Measurements from ENCODE around the gene GRHPR. TPM values are rescaled to one million over a fixed set of nuclear protein-coding genes. Genes with fewer than 3 reads are reported as not detected.

Gene GRHPR
- total and polyA plus RNA-seq, 2 experiments from 2014 or later = 252 to 376 TPM

DNA sequence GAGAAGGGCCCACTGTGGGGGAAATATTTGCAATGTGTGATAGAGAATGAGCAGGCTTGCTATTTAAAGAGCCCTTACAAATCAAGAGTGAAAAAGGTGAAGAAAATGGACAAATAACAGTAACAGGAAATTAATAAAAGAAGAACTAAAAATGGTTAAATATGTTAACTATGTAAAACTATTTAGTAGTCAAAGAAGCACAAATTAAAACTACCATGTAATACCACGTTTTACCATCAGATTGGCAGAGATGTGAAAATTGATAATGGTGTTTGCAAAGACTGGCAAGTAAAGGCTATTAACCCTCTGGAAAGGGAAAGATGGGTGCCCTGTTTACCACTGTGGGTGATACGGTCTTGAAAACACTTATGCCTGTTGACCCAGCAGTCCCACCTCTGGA lies 23.2 kb upstream of the GRHPR start:
- Histone ChIP-seq H3K27ac (no peak overlapping the region), H3K9me3 (ENCODE audit: low read depth) (no peaks in the 10 kb centered on the region), H3K4me3 (no peak overlapping the region), H3K4me1 (ENCODE audit: low read depth) (no peaks in the 10 kb centered on the region), H3K27me3 (no peaks in the 10 kb centered on the region), H3K36me3 (no peaks in the 10 kb centered on the region)
- no peak for DNase-seq (ENCODE audit: low read depth in 1 of 2, low spot score in 1 of 2)
- TF ChIP-seq, protein P1, sequence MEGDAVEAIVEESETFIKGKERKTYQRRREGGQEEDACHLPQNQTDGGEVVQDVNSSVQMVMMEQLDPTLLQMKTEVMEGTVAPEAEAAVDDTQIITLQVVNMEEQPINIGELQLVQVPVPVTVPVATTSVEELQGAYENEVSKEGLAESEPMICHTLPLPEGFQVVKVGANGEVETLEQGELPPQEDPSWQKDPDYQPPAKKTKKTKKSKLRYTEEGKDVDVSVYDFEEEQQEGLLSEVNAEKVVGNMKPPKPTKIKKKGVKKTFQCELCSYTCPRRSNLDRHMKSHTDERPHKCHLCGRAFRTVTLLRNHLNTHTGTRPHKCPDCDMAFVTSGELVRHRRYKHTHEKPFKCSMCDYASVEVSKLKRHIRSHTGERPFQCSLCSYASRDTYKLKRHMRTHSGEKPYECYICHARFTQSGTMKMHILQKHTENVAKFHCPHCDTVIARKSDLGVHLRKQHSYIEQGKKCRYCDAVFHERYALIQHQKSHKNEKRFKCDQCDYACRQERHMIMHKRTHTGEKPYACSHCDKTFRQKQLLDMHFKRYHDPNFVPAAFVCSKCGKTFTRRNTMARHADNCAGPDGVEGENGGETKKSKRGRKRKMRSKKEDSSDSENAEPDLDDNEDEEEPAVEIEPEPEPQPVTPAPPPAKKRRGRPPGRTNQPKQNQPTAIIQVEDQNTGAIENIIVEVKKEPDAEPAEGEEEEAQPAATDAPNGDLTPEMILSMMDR (IDR thresholded peaks at IDR 0.05; ENCODE audit: low read depth, low read length) = no peak

DNA sequence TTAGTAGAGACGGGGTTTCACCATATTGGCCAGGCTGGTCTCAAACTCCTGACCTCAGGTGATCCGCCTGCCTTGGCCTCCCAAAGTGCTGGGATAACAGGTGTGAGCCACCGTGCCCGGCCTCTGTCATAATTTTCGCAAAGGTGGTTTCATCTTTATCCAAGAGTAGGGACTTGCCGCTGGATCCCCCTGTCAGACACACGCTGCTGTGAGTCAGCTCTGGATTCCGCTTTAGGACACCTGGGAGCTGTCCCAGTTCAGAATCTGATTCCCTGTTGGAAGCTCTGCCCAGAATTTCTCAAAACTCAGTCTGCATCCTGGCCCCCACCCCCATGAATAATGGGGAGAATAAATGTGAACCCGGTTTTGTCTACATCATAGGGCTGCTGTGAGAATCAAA lies 17.9 kb upstream of the GRHPR start:
- H3K4me1 ChIP-seq (ENCODE audit: low read depth) = peaks cover 3% of the 10 kb centered on the region
- no peaks in the 10 kb centered on the region for H3K36me3 ChIP-seq
- DNase-seq (ENCODE audit: low read depth in 1 of 2, low spot score in 1 of 2) = no peak
- H3K27me3 ChIP-seq = no peaks in the 10 kb centered on the region
- TF ChIP-seq, protein P1 (IDR thresholded peaks at IDR 0.05; ENCODE audit: low read depth, low read length) = no peak
- H3K4me3 ChIP-seq = no peak overlapping the region
- no peak overlapping the region for H3K27ac ChIP-seq
- no peaks in the 10 kb centered on the region for H3K9me3 ChIP-seq (ENCODE audit: low read depth)

DNA sequence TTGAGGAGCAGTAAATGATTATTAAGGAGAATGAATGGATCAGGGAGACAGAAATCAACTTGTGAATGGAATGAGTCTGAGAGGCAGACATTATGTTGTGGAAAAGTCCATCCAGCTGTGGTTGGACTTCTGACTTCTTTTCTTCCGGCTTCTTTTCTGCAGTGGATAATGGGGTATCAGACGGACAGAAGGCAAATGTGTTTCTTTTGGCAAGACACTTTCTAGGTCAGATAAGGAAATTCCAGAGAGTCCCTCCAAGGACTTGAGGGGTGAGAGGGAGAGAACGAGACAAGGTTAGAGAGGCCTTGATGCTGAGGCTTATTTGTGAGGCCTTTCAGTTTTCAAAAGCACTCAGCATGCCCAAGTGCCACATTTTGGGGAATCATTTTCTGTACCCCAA lies 17.1 kb upstream of the GRHPR start:
- TF ChIP-seq, protein P1 (IDR thresholded peaks at IDR 0.05; ENCODE audit: low read depth, low read length) = no peak
- peak in 1 of 2 donors; percentile 74 for DNase-seq (ENCODE audit: low read depth in 1 of 2, low spot score in 1 of 2)

DNA sequence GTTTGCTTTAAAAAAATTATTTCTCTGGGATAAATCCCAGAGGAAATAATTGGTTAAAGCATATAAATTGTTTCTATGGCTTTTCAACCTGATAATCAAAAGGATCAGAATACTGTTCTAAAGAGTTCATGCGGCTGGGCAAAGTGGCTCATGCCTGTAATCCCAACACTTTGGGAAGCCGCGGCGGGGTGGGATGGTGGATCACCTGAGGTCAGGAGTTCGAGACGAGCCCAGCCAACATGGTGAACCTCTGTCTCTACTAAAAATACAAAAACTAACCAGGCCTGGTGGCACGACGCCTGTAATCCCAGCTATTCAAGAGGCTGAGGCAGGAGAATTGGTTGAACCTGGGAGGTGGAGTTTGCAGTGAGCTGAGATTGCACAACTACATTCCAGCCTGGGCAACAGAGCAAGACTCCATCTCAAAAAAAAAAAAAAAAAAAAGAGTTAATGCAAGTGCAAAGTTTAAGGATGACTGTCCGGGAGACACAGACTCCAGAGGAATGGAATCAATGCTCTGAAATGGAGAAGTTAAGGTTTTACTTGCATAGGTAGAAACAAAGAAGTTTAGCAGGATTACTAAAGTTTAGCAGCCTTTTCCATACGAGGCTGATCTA lies 16.6 kb upstream of the GRHPR start:
- no peaks in the 10 kb centered on the region for H3K9me3 ChIP-seq (ENCODE audit: low read depth)

More for the DNA sequence above, 17.1 kb upstream of the GRHPR start:
- Histone ChIP-seq H3K27ac (peak overlapping the region; percentile 28), H3K9me3 (ENCODE audit: low read depth) (no peaks in the 10 kb centered on the region), H3K4me1 (ENCODE audit: low read depth) (peaks cover 3% of the 10 kb centered on the region), H3K27me3 (no peaks in the 10 kb centered on the region), H3K36me3 (no peaks in the 10 kb centered on the region), H3K4me3 (no peak overlapping the region)

DNA sequence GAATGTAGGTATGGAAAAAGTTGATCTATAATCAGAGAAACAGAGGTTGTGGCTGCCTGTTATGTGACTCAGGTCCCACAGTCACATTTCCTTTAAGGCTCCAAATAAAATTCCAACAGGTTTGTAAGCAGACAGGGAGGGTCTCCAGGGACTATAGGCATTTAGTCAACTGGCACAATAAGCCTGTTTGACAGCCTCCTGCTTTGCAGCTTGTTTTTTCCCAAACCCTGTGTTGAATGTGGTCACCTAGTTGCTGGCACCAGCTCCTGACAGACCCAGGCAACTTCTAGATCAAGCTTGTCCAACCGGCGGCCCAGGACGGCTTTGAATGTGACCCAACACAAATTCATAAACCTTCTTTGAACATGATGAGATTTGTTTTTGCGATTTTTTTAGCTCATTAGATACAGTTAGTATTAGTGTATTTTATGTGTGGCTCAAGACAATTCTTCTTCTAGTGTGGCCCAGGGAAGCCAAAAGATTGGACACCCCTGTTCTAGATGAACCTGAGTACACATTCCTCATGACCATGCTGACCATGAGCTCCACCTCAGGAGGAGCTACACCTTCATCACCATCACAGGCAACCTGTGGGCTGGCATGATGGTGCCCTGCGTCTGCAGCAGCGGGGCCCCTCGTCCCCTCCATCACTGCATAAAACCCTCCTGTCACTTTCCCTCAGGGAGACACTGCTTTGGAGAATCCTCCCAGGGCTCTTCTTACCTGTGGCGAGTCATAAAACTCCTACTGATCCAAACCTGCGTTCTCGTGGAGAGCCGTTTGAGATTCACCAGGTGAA lies 15.7 kb upstream of the GRHPR start:
- TF ChIP-seq, protein P1 (IDR thresholded peaks at IDR 0.05; ENCODE audit: low read depth, low read length) = no peak
- no peak for DNase-seq (ENCODE audit: low read depth in 1 of 2, low spot score in 1 of 2)
- Histone ChIP-seq H3K9me3 (ENCODE audit: low read depth) (no peaks in the 10 kb centered on the region), H3K36me3 (no peaks in the 10 kb centered on the region), H3K4me1 (ENCODE audit: low read depth) (peaks cover 3% of the 10 kb centered on the region), H3K27ac (no peak overlapping the region), H3K27me3 (no peaks in the 10 kb centered on the region), H3K4me3 (no peak overlapping the region)

More for the DNA sequence above, 16.6 kb upstream of the GRHPR start:
- TF ChIP-seq, protein P1 (IDR thresholded peaks at IDR 0.05; ENCODE audit: low read depth, low read length) = no peak
- DNase-seq (ENCODE audit: low read depth in 1 of 2, low spot score in 1 of 2) = peak in 1 of 2 donors; percentile 47
- Histone ChIP-seq H3K4me3 (no peak overlapping the region), H3K27ac (peak overlapping the region; percentile 28), H3K36me3 (no peaks in the 10 kb centered on the region), H3K4me1 (ENCODE audit: low read depth) (peaks cover 3% of the 10 kb centered on the region), H3K27me3 (no peaks in the 10 kb centered on the region)

All from cardiac muscle cell (in vitro differentiated cells and primary cell).